Fibroblast of pulmonary artery (primary cell): ENCODE data around the gene LYRM4.

ENCODE experiments used
- DNase-seq: peaks from one replicate; pipeline ENCODE4 v3.0.0-alpha.2; 2010; ENCODE audit warnings: low read depth
- H3K4me3 ChIP-seq: replicated peaks from 2 replicates; pipeline ENCODE4 v1.5.1; 2011; ENCODE audit warnings: low read depth, mild to moderate bottlenecking, control low read depth, low read length, moderate library complexity
- CTCF ChIP-seq: IDR thresholded peaks from 2 replicates; pipeline ENCODE4 v1.5.1; 2011; ENCODE audit warnings: mild to moderate bottlenecking, control low read depth, low read length, inconsistent platforms; ENCODE audit errors: missing control alignments

The LYRM4 gene

GRCh38 chr6:5143634-5144311 lies 117.0 kb downstream of the LYRM4 start:
- peak; percentile 87 for TF ChIP-seq CTCF
- no peak overlapping the region for H3K4me3 ChIP-seq
- DNase-seq = peak; percentile 89

GRCh38 chr6:5142915-5143314 lies 117.8 kb downstream of the LYRM4 start:
- H3K4me3 ChIP-seq = no peak overlapping the region
- TF ChIP-seq CTCF = no peak
- no peak for DNase-seq

GRCh38 chr6:5142131-5142530 lies 118.6 kb downstream of the LYRM4 start:
- no peak overlapping the region for H3K4me3 ChIP-seq
- DNase-seq = no peak
- no peak for TF ChIP-seq CTCF

- H3K4me3 ChIP-seq = no peak overlapping the region
- TF ChIP-seq CTCF = no peak
- DNase-seq = no peak
Measured at GRCh38 chr6:5141046-5141445, 119.7 kb downstream of the LYRM4 start.

- no peak for TF ChIP-seq CTCF
- H3K4me3 ChIP-seq = no peak overlapping the region
- no peak for DNase-seq
Measured at GRCh38 chr6:5139828-5140771, 120.7 kb downstream of the LYRM4 start.

- no peak for DNase-seq
- no peak overlapping the region for H3K4me3 ChIP-seq
- no peak for TF ChIP-seq CTCF
Measured at GRCh38 chr6:5138995-5139827, 121.5 kb downstream of the LYRM4 start.
